Umbilical cord (tissue), 2 donors: ENCODE results near the gene DNAH7. TPM values are rescaled to one million over a fixed set of nuclear protein-coding genes. Genes with fewer than 3 reads are reported as not detected.
"Not testable (repeated sequence)": the region's sequence is repeated elsewhere in the genome, so short reads cannot be mapped to it uniquely, and the experiment has no call there.

Source experiments
- DNase-seq: peaks from one replicate; pipeline ENCODE4 v3.0.0-alpha.2; 2015; ENCODE audit warnings: low spot score
- total RNA-seq: library from RNA; depleted of rRNA; stranded (reverse); fragments of >200 nt; gene quantifications from one replicate; pipeline ENCODE4 v1.2.3, GENCODE V29; 2014; ENCODE audit warnings: low replicate concordance; ENCODE audit not compliant: insufficient read depth

The DNAH7 gene
- total RNA-seq, 1 donor from 2014 or later, result 4.8 TPM

DNA sequence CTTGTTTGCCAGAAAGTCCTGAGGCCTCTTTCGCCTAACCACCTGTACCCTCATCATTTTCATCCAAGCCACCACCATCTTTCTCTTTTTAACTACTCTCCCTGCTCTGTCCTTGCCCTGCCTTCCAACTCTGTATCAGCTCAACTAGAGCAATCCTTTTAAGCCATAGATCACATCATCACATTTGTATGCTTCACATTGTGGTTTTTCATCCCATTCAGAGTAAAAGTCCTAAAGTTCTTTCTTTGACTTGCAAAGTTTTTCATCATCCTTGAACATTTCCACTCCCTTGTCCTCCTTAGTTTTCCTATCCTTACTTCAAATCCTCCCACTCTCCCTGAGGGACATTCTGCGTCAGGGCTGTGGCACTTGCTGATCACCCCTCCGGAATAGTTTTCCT is 337.7 kb downstream of the DNAH7 start:
- no peak for DNase-seq

- DNase-seq, result no peak
These were observed 341.5 kb downstream of the DNAH7 start for GRCh38 chr2:195727106-195727505.

DNA sequence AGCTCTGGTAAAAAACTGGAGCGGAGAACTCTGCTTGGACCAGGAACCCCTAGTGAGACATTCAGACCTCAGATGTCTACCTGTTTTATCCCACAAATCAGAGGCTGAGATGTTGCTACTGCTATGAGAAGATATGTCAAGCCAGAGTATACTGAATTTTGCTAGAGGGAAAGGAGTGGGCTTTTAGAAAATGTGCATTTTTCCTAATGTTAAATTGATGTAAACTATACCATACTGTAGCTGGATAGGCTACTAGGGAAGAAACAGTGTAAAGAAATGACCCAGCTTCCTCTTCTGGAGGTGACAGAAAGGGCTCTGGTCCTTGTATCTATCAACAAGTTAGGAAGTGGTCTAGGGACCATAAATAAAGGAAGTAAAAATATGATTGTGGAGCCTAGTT is 346.6 kb downstream of the DNAH7 start:
- no peak for DNase-seq

DNA sequence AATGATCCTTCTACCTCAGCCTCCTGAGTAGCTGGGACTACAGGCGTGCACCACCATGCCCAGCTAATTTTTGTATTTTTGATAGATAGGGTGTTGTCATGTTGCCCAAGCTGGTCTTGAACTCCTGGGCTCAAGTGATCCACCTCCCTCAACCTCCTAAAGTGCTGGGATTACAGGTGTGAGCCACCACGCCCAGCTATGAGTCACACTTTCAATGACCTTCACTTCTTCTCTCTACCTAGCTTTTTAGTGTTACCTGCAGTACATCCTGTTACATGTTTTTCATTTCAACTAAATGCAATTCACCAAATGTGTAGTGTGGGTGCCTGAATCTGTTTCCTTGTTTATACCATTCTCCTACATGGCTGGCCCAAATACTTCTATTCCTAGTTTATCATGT is 347.6 kb downstream of the DNAH7 start:
- DNase-seq, result no peak

DNA sequence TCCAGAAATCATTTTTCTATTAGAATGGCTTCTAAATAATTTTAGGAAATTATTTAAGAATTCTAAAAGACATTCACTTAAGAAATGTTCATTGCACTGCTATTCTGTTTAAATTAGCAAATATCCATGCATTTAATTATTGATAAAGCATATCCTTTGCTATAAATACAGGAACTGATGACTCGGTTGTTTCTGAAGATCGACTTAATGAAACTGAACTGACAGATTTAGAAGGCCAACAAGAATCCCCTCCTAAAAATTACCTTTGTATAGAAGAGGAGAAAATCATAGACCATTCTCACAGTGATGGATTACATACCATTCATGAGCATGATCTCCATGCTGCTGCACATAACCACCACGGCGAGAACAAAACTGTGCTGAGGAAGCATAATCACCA is 352.2 kb downstream of the DNAH7 start:
- DNase-seq, result no peak

GRCh38 chr2:195711478-195711877 is 357.2 kb downstream of the DNAH7 start:
- DNase-seq, result no peak

DNA sequence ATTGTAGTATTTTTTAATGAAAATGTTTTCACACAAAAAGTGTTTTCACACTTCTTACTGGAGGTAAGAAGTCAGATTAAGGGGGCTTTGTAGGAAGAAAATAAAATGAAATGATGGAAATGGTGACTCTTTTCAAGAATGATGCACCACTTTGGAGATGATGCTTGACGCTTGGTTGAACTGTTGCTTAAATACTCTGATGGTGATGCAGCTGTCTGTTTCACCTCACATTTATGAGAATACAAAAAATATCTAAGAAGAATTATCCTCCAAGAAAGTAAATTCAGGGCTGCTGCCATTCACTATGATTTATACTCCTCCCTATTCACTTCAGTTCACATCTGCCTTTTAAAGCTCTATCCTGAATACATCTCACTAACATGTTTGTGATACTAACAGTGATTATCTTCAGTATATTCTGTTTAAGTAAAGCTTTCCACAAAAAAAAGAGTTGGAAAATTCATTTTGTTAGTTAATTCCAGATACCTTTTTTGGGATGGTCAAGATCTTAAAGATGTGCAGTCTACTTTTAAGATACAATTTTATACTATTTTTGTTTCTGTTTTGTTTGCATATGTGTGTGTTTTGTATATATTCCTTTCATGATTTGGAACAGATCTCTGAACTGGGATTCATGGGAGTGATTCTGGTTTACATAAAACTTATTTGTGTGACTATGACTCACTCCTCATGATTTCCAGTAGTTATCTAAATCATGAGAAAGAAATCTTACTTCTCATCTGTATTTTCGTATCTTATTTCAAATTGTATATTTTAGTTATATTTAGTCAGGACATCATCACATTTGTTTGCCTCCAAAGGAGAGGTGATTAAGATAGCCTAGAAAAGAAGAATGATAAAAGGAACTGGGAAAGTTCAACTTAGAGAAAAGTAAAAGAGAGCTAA is 358.5 kb downstream of the DNAH7 start:
- no peak for DNase-seq

DNA sequence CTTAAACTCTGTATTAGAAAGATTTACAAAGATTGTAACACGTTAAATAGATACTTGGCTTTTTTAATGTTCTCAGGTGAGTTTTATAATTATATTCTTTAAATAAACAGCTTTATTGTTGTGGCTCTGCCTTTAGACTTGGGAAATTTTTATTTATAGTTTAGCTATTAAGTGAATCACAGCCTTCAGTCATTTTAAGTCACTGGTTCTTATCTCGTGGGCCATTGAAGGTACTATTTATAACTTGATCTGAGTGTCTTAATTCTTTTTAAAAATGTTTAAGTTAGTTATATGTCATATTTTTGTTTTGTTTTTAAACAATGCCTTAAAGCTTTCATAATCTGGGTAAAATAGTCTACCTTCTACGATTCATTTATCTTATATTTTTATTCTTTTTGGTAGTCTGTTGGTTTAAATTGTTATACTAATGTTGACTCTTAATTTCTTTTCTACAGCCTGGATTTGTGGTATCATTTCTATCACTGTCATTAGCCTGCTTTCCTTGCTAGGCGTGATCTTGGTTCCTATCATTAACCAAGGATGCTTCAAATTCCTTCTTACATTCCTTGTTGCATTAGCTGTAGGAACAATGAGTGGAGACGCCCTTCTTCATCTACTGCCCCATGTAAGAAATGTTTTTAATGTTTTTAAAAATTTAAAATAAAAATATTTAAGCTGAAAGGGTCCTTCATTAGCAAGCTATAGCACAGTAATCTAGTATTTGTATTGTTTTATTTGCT is 362.3 kb downstream of the DNAH7 start:
- DNase-seq, result no peak

GRCh38 chr2:195700480-195700879 is 368.2 kb downstream of the DNAH7 start:
- DNase-seq, result no peak

GRCh38 chr2:195697681-195698220 is 370.9 kb downstream of the DNAH7 start:
- no peak for DNase-seq

DNA sequence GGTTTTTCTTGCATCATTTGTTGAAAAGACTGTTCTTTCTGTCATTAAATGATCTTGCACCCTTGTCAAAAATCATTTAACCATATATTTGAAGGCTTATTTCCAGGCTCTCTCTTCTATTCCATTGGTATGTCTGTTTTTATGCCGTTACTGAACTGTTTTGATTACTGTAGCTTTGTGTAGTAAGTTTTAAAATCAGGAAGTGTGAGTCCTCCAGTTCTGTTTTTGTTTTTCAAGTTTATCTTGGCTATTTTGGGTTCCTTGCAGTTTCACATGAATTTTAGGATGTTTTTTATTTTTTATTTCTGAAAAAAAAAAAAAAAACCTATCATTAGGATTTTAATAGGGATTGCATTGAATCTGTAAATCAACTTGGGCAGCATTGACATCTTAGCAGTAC is 372.6 kb downstream of the DNAH7 start:
- DNase-seq, result no peak

- no peak for DNase-seq
These were observed 373.5 kb downstream of the DNAH7 start for GRCh38 chr2:195695002-195695631.

DNA sequence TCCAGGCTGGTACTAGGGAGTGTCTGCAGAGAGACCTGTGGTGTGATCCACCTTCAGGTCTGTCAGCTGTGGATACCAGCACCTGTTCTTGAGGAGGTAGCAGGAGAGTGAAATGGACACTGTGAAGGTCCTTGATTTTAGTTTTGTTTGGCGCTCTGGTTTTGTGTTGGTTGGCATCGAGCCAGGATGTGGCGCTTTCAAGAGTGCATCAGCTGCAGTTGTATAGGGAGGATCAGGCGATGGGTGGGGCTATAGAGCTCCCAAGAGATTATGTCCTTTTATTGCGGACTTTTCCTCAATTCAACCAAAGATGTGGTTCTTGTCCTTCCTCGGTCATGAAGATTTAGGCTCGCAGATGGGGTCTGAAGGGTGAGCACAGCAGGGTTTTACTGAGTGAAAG is 374.1 kb downstream of the DNAH7 start:
- DNase-seq, result no peak

GRCh38 chr2:195692531-195692930 is 376.1 kb downstream of the DNAH7 start:
- DNase-seq, result not testable (repeated sequence)

Other genes with a start within 250 kb of the DNAH7 start
- gene STK17B, start 102.7 kb upstream of the DNAH7 start, total RNA-seq, result 33.5 TPM